SK-N-MC (cell line): ENCODE results near the gene NSUN2.

ENCODE experiments used
- EZH2 ChIP-seq: fragments of 200-600 bp; sonication (generic); IDR thresholded peaks from one replicate; pipeline ENCODE4 v1.6.1; 2017; ENCODE audit warnings: antibody characterized with exemption
- POLR2AphosphoS5 ChIP-seq: IDR thresholded peaks from 2 replicates; pipeline ENCODE4 v1.6.1; 2012; ENCODE audit warnings: mild to moderate bottlenecking, low read depth, low read length, borderline replicate concordance

- TF ChIP-seq POLR2AphosphoS5 (no peak), EZH2 (no peak)
Observed at GRCh38 chr5:6634306-6634705, 1.5 kb upstream of the NSUN2 start.
